ENCODE results near the gene ITSN2.

ITSN2 gene

GRCh38 chr2:24176326-24176725, 184.0 kb downstream of the ITSN2 start:
- no peak for DNase-seq (ENCODE audit: low spot score)

GRCh38 chr2:24175631-24176187, 184.6 kb downstream of the ITSN2 start:
- no peak for DNase-seq (ENCODE audit: low spot score)

GRCh38 chr2:24174851-24175277, 185.5 kb downstream of the ITSN2 start, which contains the start of gene FAM228A:
FAM228A (plus strand) TSS chr2:24175053; CDS start chr2:24175481, 428 bp downstream.
- no peak for DNase-seq (ENCODE audit: low spot score)

- no peak for DNase-seq (ENCODE audit: low spot score)
Measured at GRCh38 chr2:24169023-24169422, 191.3 kb downstream of the ITSN2 start.

- DNase-seq (ENCODE audit: low spot score), result no peak
Measured at GRCh38 chr2:24164416-24164973, 195.8 kb downstream of the ITSN2 start.

GRCh38 chr2:24163601-24164000, 196.7 kb downstream of the ITSN2 start:
- no peak for DNase-seq (ENCODE audit: low spot score)

GRCh38 chr2:24163186-24163585, 197.2 kb downstream of the ITSN2 start:
- no peak for DNase-seq (ENCODE audit: low spot score)

- no peak for DNase-seq (ENCODE audit: low spot score)
Measured at GRCh38 chr2:24162494-24162893, 197.8 kb downstream of the ITSN2 start.

- DNase-seq (ENCODE audit: low spot score), result no peak
Measured at GRCh38 chr2:24160761-24161160, 199.6 kb downstream of the ITSN2 start.

- DNase-seq (ENCODE audit: low spot score), result no peak
Measured at GRCh38 chr2:24159708-24160107, 200.6 kb downstream of the ITSN2 start.

- no peak for DNase-seq (ENCODE audit: low spot score)
Measured at GRCh38 chr2:24158131-24158530, 202.2 kb downstream of the ITSN2 start.

- DNase-seq (ENCODE audit: low spot score), result no peak
Measured at GRCh38 chr2:24153478-24153877, 206.9 kb downstream of the ITSN2 start.

Measured in left forelimb (tissue), 1 donor.